IPS-18c (cell line): Measurements from ENCODE around the gene ZNF438.

Source experiments
- H3K4me3 ChIP-seq: 2 replicates; pipeline ENCODE4 v1.7.0; 2013; ENCODE audit warnings: low read depth, mild to moderate bottlenecking, low read length, moderate library complexity; ENCODE audit not compliant: insufficient read depth
- H3K9me3 ChIP-seq: one replicate; pipeline ENCODE4 v1.6.1; 2013; ENCODE audit warnings: mild to moderate bottlenecking, low read length, moderate library complexity; ENCODE audit not compliant: control insufficient read depth, insufficient read depth

The ZNF438 gene

DNA sequence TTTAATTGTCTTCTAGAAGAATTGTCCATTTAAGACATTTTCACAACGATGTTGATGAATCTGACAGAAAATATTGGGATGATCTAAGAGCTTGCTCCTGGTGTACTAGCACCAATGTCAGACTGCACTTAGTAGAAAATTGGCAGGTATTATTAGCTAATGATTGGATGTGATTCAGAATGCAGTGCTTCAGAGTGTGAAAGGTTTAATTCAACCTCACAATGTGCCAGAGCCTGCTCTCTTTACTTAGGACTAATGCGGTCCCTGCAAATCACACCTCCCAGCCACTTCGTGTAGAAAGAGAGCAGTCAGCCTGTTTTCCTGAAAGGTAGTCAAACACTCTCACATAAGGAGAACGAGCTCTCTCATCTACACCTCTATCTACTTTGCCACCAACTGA is 197.5 kb downstream of the ZNF438 start:
- Histone ChIP-seq H3K9me3 (no peaks in the 10 kb centered on the region), H3K4me3 (no peak overlapping the region)

DNA sequence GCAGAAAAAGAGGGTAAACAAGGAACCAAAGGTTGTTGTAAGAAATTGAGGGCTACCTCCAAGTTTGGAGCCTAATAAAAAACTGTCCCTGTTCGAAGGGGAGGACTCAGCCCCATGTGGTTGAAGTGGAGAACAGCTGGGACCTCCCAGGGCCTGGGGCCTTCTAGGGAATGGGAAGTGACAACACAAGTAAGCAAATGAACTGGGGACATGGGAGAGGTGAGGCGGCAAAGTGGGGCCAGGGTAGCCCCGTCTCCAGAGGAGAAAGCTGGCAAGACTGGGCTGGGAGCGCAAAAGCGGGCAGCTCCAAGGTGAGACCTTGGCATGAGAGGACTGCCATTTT is 198.1 kb downstream of the ZNF438 start:
- Histone ChIP-seq H3K4me3 (no peak overlapping the region), H3K9me3 (no peaks in the 10 kb centered on the region)

DNA sequence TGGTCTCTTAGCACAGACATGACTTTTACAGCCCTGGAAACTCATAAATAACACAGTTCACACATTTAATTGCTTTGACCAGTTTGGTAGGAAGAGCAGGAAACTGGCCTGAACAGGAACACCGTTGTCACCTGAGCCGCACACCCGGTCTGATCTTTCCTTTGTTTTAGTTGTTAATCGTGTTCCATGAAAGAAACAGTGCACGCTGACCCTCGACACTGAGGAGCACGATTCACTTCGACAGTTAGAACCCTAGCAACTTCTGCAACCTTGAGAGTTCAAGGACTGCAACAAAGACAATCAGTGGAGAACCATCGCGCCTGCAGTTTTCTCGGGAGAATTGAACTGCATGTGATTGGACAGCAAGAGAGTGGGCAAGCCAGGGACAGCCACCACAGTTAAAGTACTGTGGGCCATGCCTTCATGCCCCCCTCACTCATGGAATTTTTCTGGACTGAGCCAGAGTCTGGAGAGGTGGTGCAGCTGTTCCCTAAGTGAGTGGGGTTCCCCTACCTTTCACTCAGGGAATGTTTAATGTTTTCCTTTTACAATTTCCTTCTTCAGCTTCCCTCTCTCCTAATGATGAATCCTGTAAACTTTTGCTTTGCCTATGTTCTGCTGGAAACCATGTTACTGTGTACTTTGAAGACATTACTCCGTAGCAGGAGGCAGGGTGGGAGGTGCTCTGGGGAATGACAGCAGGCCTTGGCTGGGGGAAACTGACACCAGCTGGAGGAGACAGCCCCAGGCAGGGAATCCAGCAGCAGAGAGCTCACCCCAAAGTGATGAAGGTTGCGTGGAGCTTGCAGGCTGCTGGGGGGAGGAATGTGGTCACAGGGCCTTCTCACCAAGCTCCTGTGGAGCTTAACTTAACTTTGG is 198.7 kb downstream of the ZNF438 start:
- no peak overlapping the region for H3K4me3 ChIP-seq
- no peaks in the 10 kb centered on the region for H3K9me3 ChIP-seq

DNA sequence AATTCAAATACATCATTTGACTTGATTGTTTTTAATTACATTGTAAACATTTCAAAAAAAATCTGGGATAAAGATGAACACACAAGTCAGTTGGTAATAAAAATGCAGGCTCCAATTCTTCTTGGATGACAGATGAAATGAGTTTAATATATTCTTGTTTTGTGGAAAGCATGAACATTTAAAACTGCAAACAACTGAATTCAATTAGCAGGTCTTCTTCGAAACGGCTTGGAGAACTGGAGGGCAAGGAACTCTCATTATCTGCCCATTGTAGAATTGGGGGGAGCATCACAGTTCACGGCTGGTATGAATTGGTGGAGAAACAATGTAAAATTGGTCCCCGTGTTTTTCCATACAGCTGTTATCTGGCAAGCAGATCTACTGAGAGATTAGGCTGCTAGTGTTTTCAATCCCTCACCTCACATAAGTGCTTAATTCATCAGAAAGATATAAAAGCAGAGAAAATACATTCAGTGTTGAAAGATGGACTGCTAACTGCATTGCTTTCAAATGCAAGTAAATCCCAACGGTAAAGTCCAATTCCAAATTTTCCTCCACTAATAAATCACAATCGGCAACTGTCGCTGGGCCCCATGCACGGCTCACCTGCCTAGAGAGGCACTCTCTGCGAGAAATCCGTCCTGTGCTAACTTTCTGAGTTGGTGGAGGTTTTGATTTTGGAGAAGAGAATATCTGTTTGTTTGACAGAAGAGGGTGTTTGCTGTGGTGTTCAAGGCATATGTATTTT is 199.5 kb downstream of the ZNF438 start:
- H3K9me3 ChIP-seq, result no peaks in the 10 kb centered on the region
- no peak overlapping the region for H3K4me3 ChIP-seq

DNA sequence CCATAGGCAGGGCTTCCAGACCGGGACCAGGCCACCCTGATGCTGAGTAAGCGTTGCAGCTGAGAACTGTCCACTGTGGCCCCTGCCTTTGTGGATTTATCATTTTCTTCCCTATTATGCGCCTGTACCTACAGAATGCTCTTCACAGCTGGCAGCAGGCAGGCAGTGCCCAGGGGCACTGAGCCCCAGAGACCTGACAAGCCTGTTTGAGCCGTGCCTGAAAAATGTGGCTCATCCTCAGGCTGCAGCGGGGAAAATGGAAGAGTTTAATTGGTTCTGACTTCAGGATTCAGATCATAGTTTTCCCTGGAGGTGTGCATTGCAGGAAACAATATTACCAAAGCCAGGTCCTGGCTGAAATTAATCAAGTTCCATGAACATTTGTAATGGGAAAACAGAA is 200.2 kb downstream of the ZNF438 start:
- Histone ChIP-seq H3K4me3 (no peak overlapping the region), H3K9me3 (no peaks in the 10 kb centered on the region)

DNA sequence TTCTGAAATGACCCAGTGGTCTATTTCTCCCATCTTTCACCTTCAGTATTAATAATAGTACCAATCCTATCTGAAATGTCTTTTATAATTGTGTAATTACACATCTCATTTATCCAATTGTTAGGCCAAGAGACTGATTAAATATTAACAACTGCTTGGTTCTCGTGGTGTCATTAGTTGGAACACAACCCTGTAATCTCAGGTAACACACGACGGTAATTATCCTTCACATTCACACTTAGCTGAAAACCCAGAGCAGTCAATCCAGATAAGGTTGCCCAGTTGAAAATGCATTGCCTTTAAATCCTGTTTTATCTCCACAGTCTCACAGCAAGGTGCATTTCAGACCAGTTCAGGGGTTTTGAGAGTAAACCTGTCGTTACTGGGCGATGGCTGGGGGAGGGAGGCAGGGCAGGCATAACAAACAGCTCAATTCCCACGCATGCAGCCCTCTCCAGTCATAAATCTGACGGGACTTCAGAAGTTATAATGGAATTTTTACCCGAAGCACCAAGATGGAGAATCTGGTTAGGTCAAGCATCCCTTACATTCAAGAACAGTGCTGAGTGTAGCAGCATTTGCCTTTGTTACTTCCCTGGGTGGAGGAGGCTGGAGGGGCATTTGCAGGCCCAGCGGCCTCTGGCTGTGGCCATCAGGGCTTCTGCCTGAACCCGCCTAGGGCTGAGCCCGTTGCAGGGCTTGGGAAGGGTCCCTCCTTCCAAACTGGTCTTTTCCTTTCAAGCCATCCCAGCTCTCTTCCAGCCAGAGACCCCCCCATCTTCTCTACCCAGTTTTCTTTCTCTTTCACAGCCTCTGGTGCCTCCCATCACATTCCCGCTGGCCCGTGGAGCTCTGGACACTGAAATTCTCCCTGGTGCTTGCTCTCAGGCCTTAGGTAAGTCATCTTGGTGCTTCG is 201.1 kb downstream of the ZNF438 start:
- no peak overlapping the region for H3K4me3 ChIP-seq
- H3K9me3 ChIP-seq, result no peaks in the 10 kb centered on the region

DNA sequence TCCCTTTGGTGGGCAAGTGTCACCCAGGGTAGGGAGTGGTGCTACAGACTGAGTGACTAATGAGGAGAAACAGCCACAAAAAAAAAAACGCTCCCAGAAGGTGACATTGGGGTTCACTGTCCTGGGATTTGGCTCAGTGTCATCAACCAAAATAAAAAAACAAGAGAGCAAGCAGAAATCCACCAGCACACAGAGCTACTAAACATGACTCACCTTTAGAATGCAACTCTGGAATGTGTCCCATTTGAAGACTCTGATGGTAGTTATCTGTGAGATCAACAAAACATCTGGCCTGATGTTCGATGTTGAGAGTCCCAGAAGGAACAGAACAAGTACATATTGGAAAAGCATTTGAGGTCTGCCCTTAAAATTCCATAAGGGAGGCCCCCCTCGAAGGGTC is 201.8 kb downstream of the ZNF438 start:
- no peak overlapping the region for H3K4me3 ChIP-seq
- no peaks in the 10 kb centered on the region for H3K9me3 ChIP-seq

DNA sequence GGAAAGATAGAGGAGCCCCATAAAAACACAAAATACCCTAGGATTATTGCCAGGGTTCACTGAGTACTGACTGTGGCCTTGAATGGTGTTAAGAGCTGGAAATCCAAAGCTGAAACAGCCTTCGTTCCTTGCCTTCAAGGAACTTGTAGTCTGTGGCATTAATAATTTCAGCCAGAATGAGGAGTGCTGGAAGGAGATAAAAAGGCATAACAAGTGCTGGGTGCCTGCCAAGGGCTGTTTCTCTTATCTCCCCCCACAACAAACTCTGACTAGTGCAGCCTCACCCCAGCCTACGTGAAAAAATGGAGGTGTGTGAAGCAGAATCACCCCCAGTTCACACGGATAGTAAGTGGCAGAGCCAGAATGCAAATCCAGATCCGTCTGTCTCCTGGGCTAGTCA is 203.0 kb downstream of the ZNF438 start:
- Histone ChIP-seq H3K9me3 (no peaks in the 10 kb centered on the region), H3K4me3 (no peak overlapping the region)

DNA sequence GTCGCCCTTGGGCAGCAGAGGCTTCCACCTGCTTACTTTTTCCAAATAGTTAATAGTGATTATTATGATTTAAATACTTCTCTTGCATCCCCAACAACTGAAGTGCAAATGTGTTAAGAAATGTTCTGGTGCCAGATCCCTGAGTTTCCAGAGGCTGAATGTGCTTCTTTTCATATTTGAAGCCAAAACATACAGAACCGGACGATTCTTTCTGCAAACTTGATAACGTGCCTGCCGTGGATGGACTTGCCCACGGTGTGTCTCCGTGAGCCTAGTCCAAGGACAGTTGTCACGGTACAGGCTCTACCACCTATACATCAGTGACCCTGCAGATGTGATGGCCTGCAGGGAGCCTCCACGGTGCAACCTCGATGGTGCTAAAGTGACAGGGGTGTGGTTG is 203.5 kb downstream of the ZNF438 start:
- no peaks in the 10 kb centered on the region for H3K9me3 ChIP-seq

DNA sequence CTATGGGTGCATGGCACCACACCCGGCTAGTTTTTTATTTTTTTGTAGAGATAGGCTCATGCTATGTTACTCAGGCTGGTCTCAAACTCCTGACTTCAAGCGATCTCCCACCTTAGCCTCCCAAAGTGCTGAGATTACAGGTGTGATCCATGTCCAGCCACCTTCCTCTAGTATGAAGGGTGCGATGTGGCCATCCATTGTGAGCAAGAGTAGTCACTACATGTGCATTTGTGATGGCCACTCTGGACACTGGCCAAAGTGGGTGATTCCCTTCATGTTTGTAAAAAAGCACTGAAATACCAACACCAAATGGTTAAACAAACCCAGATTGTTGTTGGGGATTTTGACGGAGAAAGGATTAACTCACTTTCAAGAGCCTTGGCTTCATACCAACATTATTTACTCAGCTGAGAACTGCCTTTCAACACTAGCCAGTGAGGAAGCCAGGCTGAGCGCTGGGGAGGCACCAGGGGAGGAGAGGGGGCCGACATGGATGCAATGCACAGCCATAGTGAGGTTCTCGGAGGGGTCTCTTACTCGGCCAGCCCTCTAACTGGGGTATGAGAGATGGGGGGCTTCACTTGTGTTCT is 204.0 kb downstream of the ZNF438 start:
- no peak overlapping the region for H3K4me3 ChIP-seq
- no peaks in the 10 kb centered on the region for H3K9me3 ChIP-seq

More for the DNA sequence above, 203.5 kb downstream of the ZNF438 start:
- H3K4me3 ChIP-seq, result no peak overlapping the region

DNA sequence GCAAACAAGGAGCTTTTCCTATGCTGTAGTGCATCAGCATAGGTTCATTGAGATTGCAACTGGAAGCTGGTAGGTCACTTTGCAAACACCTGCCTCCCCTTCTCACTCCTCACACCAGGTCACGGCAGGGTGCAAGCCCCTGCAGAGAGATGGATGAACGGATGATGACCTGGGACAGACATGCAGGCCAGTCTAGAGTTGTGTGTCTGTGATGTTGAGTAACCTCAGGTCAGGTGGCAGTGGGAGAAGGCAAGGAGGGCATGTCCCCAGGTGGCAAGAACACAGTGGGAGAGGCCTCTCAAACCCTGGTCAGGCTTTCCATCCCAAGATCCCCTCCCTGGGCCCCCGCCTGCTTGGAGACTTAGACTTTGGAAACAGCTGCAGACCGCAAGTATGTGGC is 205.0 kb downstream of the ZNF438 start:
- Histone ChIP-seq H3K9me3 (no peaks in the 10 kb centered on the region), H3K4me3 (no peak overlapping the region; the same call in 1 of the 2 replicates)

DNA sequence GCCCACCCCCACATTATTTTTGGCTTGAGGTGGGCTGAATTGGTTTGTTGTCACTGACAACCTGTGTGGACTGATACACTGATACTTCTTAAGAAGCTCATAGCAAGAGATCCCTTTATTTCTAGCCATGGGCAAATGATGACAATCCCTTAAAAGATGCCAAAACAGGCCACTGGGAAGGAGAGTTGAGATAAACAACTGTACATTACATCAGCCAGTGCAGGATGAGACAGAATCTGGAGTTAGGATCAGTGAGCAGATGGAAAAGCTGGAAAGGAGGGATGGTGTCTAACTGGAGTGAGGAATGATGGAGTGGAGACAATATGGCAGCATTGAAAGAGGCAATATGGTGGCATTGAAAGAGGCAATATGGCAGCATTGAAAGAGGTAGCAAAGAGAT is 206.2 kb downstream of the ZNF438 start:
- Histone ChIP-seq H3K4me3 (no peak overlapping the region), H3K9me3 (no peaks in the 10 kb centered on the region)

DNA sequence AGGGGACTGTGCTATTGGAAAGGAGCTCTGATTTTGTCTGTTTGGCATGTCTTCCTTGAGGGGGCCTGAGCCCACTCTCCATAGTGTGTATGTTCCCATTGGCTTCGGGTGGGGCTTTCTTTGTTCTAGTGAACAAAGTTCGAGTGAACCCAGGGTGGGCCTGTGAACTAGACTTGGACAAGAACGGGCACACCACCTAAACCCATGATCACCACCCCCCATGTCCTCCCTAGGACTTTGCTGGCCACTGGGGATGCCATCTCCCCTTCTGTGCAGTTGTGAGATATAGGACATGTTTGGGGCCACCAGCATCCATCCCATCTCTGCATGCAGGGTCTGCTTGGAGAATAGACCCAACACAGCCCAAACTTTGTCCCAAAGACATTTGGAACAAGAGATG is 206.6 kb downstream of the ZNF438 start:
- no peak overlapping the region for H3K4me3 ChIP-seq
- H3K9me3 ChIP-seq, result no peaks in the 10 kb centered on the region

DNA sequence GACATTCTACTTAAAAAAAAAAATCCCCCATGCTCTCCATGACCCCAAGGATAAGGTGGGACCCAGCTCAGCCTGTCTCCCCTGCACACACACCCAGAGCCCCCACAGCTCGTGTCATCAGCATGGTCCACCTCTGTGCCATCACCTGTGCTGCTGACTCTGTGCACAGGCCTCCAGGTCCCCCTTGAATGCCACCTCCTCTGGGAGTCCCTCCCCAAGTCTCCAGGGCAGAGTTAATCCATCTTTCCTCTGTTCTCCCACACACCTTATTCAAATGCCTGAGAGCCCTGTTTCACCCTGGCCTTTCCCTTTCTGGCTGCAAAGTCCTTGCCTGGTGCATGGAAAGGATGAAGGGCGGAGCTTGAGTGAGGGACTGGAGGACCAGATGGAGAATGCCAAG is 208.0 kb downstream of the ZNF438 start:
- H3K9me3 ChIP-seq, result no peaks in the 10 kb centered on the region
- no peak overlapping the region for H3K4me3 ChIP-seq

DNA sequence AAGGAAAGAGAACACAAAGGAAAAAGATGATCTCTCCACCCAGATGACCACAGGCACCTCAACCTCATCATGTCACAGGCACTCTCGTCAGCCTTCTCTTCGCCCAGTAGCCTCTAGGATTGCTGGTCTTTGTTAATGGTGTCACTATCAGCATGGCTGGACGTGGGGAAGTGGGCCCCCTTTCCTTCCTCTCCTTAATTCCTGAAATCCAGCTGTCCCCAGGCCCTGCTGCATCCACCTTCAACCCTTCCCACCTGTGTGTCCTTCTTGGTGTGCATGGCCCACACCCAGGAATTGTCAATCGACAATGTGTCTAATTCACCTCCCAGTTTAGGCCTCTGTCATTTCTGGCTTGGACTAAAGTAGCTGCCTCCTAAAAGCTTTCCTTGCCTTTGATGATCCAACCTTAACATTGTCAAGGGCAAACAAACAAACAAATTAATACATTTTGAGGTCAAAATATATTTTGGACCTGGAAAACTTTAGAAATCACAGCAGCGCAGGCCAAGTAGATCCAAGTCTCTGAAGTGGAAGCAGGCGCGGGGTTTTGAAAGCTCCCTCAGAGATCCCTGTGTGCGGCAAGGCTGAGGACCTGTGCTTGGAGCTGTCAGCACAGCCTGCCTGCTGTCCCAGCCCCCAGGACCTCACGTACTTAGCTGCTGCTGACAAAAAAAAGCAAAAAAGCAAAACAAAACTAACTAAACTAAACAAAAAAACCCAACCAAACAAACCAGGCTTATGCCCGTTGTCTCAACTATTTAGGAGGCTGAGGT is 208.8 kb downstream of the ZNF438 start:
- Histone ChIP-seq H3K4me3 (no peak overlapping the region), H3K9me3 (no peaks in the 10 kb centered on the region)

DNA sequence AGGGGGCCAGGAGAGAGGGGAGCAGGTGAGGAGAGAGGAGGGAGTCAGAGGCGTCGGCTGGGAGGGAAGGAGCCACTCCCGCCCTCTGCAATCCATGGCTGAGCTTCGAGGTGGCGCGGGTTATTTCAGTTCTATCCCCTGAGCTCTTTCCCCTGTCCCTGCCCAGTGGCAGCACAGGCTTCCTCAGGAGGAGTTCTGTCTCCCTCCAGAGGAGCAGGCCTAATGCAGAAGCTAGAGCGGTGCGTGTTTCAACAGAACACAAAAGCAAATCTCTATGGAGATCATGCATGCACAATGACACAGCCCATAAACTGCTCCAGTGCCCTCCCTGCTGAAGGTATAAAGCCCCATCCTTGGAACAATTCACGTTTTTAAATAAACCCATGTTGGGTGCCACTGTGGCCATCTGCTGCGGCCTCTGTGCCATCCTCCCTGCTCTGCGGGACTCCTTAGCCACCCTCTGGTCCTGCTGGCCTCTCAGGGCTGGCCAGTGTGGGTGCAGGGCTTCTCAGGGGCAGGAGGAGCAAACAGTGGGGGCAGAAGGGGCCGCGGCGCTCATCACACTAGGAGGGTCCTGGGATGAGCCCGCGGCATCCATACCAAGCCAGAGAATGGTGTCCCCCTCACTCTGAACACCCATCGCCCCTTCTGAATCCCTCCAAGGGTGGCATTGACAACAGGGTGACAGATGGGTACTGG is 209.5 kb downstream of the ZNF438 start:
- no peaks in the 10 kb centered on the region for H3K9me3 ChIP-seq
- H3K4me3 ChIP-seq, result no peak overlapping the region
